Tibial nerve (tissue), 4 donors: Measurements from ENCODE around the gene BIRC3. TPM values are rescaled to one million over a fixed set of nuclear protein-coding genes. Genes with fewer than 3 reads are reported as not detected.

Experiments used
- DNase-seq, 2 donors: peaks; one replicate each; pipeline ENCODE4 v3.0.0-alpha.2; 2019; ENCODE audit warnings: low spot score in 2 of 2
- H3K27ac ChIP-seq, 4 donors: fragments of 200-600 bp; sonication (generic) in 3 of 4; one replicate each; pipeline ENCODE4 v1.5.1; 2017 to 2019; ENCODE audit warnings: mild to moderate bottlenecking in 1 of 4
- H3K27me3 ChIP-seq, 2 donors: fragments of 200-600 bp; sonication (generic) in 1 of 2; one replicate each; pipeline versions ENCODE4 v1.5.1 to v1.6.0; 2017 to 2019
- H3K36me3 ChIP-seq, 3 donors: fragments of 200-600 bp; sonication (generic); one replicate each; pipeline ENCODE4 v1.5.1; 2018 to 2019
- H3K4me1 ChIP-seq, 4 donors: fragments of 200-600 bp; sonication (generic) in 3 of 4; one replicate each; pipeline ENCODE4 v1.5.1; 2017 to 2019
- H3K4me3 ChIP-seq, 4 donors: fragments of 200-600 bp; sonication (generic) in 3 of 4; one replicate each; pipeline ENCODE4 v1.5.1; 2017 to 2019; ENCODE audit warnings: mild to moderate bottlenecking in 1 of 4, moderate library complexity in 1 of 4
- H3K9me3 ChIP-seq, 4 donors: fragments of 200-600 bp; sonication (generic) in 3 of 4; one replicate each; pipeline ENCODE4 v1.5.1; 2017 to 2019
- CTCF ChIP-seq, 5 experiments: fragments of 200-600 bp in 3 of 5; fragments of 450-650 bp in 2 of 5; sonication (generic) in 3 of 5; IDR thresholded peaks; one replicate each; pipeline ENCODE4 v1.5.1; 2016 to 2019; ENCODE audit warnings: antibody characterized with exemption in 5 of 5, mild to moderate bottlenecking in 3 of 5, moderate library complexity in 2 of 5
- EP300 ChIP-seq, 2 donors: sonication (generic); formaldehyde crosslinking; IDR thresholded peaks; one replicate each; pipeline ENCODE4 v1.6.1; 2017; ENCODE audit warnings: antibody characterized with exemption in 2 of 2, mild to moderate bottlenecking in 1 of 2
- POLR2A ChIP-seq, 2 donors: fragments of 450-650 bp; IDR thresholded peaks; one replicate each; pipeline ENCODE4 v1.6.1; 2017; ENCODE audit warnings: antibody characterized with exemption in 2 of 2, mild to moderate bottlenecking in 2 of 2, moderate library complexity in 2 of 2
- WGBS, 2 donors: methylation state at CpG; one replicate each; pipeline ENCODE4 v1.1.5; 2018; 5-methylcytosine and 5-hydroxymethylcytosine counted together
- total RNA-seq, 4 donors: library from RNA; depleted of rRNA; stranded (reverse); fragments of >200 nt; gene quantifications; one replicate each; pipeline ENCODE4 v1.1.0, GENCODE V29; 2016

The BIRC3 gene
- total RNA-seq, 4 donors from 2014 or later = 12.9 to 28.2 (median 20.3) TPM

- H3K9me3 ChIP-seq = no peaks in the 10 kb centered on the region
- H3K27me3 ChIP-seq = no peaks in the 10 kb centered on the region
- peaks cover 0 to 68% (median 26%) of the 10 kb centered on the region in 4 donors for H3K4me1 ChIP-seq
- no peak for TF ChIP-seq POLR2A (IDR thresholded peaks at IDR 0.05)
- TF ChIP-seq CTCF (IDR thresholded peaks at IDR 0.05) = no peak
- peak; percentile 60 to 83 for TF ChIP-seq EP300 (IDR thresholded peaks at IDR 0.05)
- DNase-seq = no peak
- peak overlapping the region in 1 of 4 donors; percentile 1 for H3K4me3 ChIP-seq
- H3K27ac ChIP-seq = peak overlapping the region; percentile 74 to 91 (median 89)
- H3K36me3 ChIP-seq = no peaks in the 10 kb centered on the region
Observed at GRCh38 chr11:102320679-102321078, 3.4 kb downstream of the BIRC3 start.

DNA sequence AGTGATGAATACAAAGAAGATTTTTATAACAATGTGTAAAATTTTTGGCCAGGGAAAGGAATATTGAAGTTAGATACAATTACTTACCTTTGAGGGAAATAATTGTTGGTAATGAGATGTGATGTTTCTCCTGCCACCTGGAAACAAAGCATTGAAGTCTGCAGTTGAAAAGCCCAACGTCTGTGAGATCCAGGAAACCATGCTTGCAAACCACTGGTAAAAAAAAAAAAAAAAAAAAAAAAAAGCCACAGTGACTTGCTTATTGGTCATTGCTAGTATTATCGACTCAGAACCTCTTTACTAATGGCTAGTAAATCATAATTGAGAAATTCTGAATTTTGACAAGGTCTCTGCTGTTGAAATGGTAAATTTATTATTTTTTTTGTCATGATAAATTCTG lies 5.3 kb downstream of the BIRC3 start:
- no peak for DNase-seq
- H3K27ac ChIP-seq = peak overlapping the region in 3 of 4 donors; percentile 88 to 91 (median 90)
- TF ChIP-seq POLR2A (IDR thresholded peaks at IDR 0.05) = no peak
- TF ChIP-seq CTCF (IDR thresholded peaks at IDR 0.05) = no peak
- no peaks in the 10 kb centered on the region for H3K27me3 ChIP-seq
- WGBS, 2 donors = 63 to 64% methylated on average over 2 of the region's 2 CpGs
- no peak overlapping the region for H3K4me3 ChIP-seq
- peaks cover 0 to 16% (median 0%) of the 10 kb centered on the region in 3 donors for H3K36me3 ChIP-seq
- no peaks in the 10 kb centered on the region for H3K9me3 ChIP-seq
- peaks cover 0 to 59% (median 22%) of the 10 kb centered on the region in 4 donors for H3K4me1 ChIP-seq

DNA sequence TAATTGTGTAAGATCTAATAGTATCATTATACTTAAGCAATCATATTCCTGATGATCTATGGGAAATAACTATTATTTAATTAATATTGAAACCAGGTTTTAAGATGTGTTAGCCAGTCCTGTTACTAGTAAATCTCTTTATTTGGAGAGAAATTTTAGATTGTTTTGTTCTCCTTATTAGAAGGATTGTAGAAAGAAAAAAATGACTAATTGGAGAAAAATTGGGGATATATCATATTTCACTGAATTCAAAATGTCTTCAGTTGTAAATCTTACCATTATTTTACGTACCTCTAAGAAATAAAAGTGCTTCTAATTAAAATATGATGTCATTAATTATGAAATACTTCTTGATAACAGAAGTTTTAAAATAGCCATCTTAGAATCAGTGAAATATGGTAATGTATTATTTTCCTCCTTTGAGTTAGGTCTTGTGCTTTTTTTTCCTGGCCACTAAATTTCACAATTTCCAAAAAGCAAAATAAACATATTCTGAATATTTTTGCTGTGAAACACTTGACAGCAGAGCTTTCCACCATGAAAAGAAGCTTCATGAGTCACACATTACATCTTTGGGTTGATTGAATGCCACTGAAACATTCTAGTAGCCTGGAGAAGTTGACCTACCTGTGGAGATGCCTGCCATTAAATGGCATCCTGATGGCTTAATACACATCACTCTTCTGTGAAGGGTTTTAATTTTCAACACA lies 6.4 kb downstream of the BIRC3 start:
- WGBS, 2 donors = 95 to 96% methylated on average over 1 of the region's 1 CpG
- peaks cover 0 to 22% (median 0%) of the 10 kb centered on the region in 3 donors for H3K36me3 ChIP-seq
- H3K9me3 ChIP-seq = no peaks in the 10 kb centered on the region
- H3K27ac ChIP-seq = peak overlapping the region in 3 of 4 donors; percentile 2 to 90 (median 88)
- no peak overlapping the region for H3K4me3 ChIP-seq
- DNase-seq = no peak
- peak in 1 of 2 donors; percentile 19 for TF ChIP-seq EP300 (IDR thresholded peaks at IDR 0.05)
- no peak for TF ChIP-seq POLR2A (IDR thresholded peaks at IDR 0.05)
- no peak for TF ChIP-seq CTCF (IDR thresholded peaks at IDR 0.05)
- H3K4me1 ChIP-seq = peaks cover 0 to 49% (median 22%) of the 10 kb centered on the region in 4 donors
- H3K27me3 ChIP-seq = no peaks in the 10 kb centered on the region

GRCh38 chr11:102325088-102325487 lies 7.8 kb downstream of the BIRC3 start:
- Histone ChIP-seq H3K9me3 (no peaks in the 10 kb centered on the region), H3K27me3 (no peaks in the 10 kb centered on the region), H3K4me3 (no peak overlapping the region), H3K36me3 (peaks cover 0 to 36% (median 2%) of the 10 kb centered on the region in 3 donors), H3K4me1 (peaks cover 0 to 43% (median 18%) of the 10 kb centered on the region in 4 donors), H3K27ac (no peak overlapping the region)
- no peak for TF ChIP-seq EP300 (IDR thresholded peaks at IDR 0.05)
- WGBS, 2 donors = 85 to 91% methylated on average over 3 of the region's 3 CpGs
- no peak for DNase-seq

DNA sequence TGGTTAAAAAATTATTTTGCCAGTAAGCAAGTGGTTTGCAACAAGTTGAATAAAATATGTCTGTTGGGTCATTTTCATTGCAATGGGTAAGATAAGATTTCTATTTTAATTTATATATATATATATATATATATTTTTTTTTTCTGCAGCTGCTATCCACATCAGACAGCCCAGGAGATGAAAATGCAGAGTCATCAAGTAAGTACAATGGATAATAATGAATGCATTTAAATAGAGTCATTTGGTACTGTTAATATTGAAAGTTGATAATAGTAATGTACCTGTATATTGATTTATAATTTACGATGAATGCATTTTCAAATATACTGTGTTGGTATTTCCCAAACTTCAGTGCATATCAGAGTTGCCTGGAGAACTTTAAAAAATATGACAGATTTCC lies 11.5 kb downstream of the BIRC3 start:
- no peaks in the 10 kb centered on the region for H3K9me3 ChIP-seq
- no peaks in the 10 kb centered on the region for H3K27me3 ChIP-seq
- no peak for DNase-seq
- 91 to 98% methylated on average over 1 of the region's 1 CpG for WGBS, 2 donors
- peaks cover 0 to 9% (median 0%) of the 10 kb centered on the region in 4 donors for H3K4me1 ChIP-seq
- TF ChIP-seq EP300 (IDR thresholded peaks at IDR 0.05) (no peak), CTCF (IDR thresholded peaks at IDR 0.05) (no peak), POLR2A (IDR thresholded peaks at IDR 0.05) (no peak)
- H3K4me3 ChIP-seq = no peak overlapping the region
- H3K36me3 ChIP-seq = peaks cover 0 to 69% (median 5%) of the 10 kb centered on the region in 3 donors
- H3K27ac ChIP-seq = no peak overlapping the region
